Stimulated activated CD8-positive, alpha-beta memory T cell treated with anti-CD3 and anti-CD28 coated beads, Interleukin-12 subunit alpha, Interleukin-12 subunit beta, amount 100 ng/mL, for 1 hour (primary cell): Measurements from ENCODE around the gene DNAJA1.
"Not testable (repeated sequence)": the region's sequence is repeated elsewhere in the genome, so short reads cannot be mapped to it uniquely, and the experiment has no call there.

Experiments
- DNase-seq: peaks from one replicate; pipeline ENCODE4 v3.0.0-alpha.2; 2020; ENCODE audit warnings: low read depth

DNAJA1 gene

DNA sequence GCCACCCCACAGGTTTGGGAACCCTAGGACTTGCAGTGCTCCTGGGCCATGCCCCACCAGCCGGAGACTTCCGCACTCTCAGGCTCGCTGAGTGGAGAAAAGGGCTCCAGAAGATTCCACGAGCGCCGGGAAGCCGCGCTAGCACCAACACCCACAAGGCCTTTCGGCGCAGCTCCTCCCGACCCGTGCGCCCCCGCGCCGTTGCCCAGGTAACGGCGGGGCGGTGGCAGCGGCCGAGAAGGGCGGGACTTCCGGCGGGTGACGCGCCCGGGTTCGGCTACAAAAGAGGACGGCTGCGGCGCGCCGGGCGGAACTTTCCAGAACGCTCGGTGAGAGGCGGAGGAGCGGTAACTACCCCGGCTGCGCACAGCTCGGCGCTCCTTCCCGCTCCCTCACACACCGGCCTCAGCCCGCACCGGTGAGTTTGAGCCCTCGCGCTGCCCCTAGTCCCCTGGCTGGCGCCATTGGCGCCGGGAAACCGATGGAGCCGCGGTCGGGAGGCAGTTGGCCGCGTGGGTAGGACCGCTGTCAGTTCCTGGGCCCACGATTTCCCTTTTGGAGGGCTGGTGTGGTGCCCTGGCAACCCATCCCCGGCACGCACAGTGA lies at the start of gene DNAJA1:
TSS of gene DNAJA1 (plus strand) at position 308 of the 606 bp plus-strand sequence. CDS start 1,212 bp downstream, outside the sequence.
- DNase-seq = peak; percentile 92

DNA sequence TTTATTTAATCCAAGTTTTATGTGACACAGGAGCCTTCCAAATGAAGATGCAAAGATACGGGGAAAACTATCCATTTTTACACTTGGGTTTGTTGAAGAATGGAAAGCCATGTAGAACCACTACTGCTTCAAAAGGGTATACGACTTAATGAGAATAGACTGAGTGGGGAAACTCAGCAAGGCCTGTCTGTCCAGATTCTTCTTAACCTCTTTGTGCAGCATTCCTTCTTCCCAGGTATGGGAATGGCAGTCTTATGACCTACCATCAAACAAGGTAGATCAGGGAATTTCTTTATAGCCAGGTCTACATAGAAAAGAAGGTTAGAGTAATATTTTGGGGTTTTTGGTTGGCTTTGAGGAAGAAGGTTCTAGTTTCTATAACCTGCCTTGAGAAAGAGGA lies 47.0 kb upstream of the DNAJA1 start:
- no peak for DNase-seq

DNA sequence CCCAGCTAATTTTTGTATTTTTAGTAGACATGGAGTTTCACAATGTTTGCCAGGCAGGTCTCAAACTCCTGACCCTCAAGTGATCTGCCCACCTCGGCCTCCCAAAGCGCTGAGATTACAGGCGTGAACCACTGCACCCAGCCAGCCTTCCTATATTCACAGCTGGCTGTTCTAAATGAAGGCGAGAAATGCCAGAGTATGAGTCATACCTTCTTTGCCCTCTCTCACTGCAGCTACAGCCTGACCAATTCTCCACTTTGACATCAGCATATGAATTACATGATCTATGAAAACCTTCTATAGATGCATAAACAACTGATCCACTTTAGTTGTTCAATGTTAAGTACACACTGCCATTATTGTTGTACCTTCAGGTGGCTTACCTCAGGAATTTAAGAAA lies 38.1 kb upstream of the DNAJA1 start:
- no peak for DNase-seq

DNA sequence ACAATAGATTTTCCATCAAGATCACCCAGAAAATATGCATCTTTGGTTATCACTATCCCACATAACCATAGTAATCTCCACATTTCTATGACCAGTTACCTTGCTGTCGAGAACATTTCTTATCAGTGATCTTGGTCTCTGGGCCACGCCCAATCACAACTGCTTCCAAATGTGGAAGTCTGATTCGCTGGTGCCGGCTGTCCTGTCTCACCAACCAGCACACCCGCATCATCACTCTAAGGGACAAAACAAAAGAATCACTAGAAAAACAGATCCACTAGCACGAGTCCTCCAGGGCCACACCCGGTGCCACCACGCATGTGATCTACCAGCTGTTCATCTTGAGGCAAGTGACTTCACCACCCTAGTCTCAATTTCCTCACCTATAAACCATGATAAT lies 35.4 kb upstream of the DNAJA1 start:
- no peak for DNase-seq

DNA sequence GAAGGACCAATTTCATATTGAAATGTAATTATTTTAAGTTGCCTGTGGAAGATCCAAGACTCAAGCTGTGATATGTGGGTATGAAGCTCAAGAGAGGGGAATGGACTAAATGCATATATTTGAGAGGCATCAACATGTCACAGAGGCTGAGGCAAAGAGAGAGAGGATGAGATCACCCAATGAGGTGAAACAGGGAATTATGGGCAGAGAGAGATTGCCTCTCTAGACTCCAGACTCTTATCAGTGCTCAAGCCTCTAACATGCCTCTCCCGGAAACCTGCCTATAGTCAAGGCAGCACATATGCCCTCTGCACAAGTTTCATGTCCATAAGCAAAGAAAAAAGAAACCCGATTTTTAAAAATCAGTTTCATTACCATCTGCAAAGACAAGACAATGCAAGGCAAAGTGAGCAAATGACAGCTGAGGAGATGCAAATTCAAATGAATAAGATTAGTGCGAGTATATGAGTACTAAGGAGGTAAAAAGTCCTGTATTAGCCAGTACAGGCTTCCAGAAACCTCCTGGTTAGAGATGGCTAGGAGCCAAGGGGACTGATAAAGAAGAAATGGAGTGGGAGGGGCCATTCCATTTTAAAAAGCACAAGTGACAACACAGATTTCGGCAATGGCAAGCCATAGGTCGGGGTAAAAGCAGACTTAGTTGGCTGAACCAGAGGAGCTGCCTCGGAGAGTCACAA lies 33.0 kb upstream of the DNAJA1 start:
- no peak for DNase-seq

DNA sequence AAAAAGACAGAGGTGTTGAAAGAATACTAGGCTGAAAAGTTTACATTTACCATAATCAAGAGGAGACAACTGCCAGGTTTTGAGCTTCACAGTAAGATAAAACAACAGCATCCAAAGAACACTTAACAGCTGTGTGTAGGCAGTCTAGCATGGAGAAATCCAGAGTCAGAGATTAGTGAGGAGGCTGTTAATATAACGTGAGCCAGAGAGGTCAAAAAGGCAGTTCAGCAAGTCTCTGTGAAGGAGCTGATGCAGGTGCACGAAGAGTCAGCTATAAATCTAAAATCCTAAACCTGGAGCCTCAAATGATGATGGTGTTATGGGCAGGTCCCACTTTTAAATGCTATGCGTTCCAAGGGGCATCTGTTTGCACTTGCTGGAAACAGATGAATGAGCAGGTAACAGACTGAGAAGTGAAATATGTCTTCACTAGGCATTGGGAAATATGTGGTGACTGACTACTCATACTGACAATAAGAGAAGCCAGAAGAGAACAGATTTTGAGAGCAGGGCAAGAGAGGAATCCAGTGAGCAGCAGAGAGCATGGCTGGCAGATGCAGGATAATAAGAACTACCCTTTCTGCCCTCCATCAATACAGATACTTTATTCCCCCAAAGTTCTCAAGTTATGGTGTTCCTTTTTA lies 32.4 kb upstream of the DNAJA1 start:
- DNase-seq = no peak

DNA sequence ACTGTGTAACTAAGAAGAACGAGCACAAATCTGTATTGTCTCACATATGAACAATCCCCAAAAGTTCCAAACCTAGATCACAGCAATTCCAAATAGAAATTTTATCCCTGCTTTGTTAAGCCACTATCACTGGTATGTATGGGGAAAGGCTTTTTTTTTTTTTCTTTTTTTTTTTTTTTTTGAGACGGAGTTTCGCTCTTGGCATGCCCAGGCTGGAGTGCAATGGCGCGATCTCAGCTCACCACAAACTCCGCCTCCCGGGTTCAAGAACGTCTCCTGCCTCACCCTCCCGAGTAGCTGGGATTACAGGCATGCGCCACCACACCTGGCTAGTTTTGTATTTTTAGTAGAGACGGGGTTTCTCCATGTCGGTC lies 24.4 kb upstream of the DNAJA1 start:
- DNase-seq = not testable (repeated sequence)

DNA sequence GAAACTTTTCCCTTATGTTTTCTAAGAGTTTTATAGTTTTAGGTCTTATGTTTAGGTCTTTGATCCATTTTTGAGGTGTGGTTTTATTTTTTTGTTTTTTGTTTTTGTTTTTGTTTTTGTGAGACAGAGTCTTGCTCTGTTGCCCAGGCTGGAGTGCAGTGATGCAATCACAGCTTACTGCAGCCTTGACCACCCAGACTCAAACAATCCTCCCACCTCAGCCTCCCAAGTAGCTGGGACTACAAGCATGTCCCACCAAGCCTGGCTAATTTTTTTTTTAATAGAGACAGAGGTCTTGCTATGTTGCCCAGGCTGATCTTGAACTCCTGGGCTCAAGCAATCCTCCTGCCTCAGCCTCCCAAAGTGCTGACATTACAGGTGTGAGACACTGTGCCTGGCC lies 19.7 kb upstream of the DNAJA1 start:
- not testable (repeated sequence) for DNase-seq

DNA sequence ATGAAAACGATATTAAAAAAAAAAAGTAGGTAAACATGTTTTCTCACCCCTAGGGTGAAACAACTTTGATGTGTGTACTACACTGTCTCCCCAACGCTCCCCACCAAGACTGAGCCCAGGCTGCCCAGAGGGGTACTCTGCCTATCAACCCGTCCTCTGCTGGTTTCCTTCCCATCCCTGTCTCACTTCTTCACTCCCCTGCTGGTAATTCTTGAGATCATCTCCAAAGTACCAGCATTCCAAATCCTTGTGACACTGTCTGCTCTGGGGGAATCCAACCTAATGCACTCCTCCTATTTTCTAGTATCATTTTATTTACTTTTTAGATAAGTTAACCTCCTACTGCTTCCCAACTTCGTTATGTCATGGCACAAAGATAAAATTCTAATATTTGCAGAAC lies 17.3 kb upstream of the DNAJA1 start:
- DNase-seq = no peak

DNA sequence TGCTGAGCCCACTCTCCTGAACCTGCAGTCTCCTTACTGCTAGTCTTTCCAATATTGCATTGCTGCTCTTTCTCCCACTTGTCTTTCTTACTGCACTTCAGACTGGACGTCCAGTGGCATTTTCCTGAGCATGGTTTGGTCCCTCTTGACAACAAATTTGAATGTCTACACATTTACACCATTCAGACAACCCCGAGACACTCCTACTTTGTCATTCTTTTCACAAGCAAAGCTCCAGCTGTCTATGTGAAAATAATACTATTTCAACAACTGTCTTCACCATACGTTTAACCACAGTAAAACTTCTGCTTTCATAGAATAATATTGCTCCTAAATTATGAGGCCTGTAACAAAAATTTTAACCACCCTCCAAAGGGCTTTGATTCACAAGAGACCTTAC lies 13.2 kb upstream of the DNAJA1 start:
- no peak for DNase-seq

DNA sequence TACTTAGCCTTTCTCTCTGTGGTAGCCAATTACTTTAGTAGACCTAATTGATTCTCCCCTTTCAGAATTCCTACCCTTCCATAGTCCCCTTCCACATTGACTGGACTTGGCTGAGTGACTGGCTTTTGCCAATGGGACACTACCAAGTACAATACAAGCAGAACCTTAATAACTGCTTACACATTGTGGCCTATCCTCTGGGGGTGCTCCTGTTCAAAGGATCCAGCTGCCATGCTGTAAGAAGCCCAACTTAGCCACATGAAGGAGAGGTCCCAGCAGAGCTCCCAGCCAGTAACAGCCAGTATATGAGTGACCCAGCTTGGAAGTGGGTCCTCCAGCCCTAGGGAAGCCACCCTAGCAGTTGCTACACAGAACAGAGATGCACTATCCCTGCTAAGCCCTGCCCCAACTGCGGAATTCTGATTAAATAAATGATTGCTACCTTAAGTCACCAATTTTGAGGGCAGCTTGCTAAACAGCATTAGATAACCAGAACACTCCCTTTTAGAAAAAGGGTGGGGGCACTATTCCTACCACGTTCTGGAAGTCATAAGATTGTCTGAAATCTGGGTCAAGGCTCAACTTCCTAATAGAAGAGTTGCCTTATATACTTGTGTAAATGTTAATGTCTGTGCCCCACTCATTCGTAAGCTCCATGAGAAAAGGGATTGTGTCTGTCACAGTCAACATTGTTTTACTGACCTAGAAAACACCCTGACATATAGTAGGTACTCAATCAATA lies 12.6 kb upstream of the DNAJA1 start:
- no peak for DNase-seq

DNA sequence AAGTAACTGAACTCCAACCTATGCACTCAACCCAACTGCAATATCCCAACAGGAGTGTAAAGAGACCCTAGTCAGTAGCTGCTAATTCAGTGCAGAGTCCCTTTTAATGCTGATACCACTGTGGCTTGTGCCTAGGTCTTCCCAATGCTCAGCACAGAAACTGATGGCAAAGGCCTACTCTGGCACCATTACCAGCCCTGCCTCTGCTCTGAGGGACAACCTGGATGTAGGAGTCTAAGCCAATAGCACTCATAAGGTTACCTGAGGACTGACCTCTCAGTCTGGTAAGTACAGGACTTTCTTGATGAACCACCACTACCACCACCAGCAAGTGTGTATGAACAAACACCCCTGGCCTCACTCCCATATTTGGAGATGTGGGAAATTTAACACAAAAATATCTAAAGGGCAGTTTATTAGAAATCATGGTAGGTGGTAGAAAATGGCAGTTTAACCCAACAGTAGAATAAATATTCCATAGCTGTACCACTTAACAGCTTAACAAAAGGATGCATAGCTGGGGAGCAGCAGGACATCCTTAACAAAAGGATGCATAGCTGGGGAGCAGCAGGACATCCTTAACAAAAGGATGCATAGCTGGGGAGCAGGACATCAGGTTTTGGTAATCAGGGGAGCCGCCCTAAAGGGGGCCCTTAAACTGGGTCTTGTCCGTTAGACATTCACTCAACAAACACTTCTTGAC lies 11.0 kb upstream of the DNAJA1 start:
- no peak for DNase-seq

DNA sequence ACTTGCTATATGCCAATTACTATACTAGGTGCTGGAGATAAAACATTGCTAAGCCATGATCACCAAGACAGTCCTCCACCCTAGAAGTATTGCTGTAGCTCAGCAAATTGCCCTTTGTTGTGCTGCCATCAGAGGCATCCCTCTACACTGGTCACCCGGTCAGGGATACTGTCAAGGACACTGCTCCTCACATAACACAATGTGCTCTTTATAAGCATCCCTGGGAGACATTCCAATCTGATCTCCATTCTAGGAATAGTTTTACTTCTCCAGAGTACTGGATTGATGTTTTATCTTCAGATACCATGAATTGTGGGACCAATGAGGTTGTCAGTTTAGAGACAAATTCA lies 10.4 kb upstream of the DNAJA1 start:
- DNase-seq = no peak

DNA sequence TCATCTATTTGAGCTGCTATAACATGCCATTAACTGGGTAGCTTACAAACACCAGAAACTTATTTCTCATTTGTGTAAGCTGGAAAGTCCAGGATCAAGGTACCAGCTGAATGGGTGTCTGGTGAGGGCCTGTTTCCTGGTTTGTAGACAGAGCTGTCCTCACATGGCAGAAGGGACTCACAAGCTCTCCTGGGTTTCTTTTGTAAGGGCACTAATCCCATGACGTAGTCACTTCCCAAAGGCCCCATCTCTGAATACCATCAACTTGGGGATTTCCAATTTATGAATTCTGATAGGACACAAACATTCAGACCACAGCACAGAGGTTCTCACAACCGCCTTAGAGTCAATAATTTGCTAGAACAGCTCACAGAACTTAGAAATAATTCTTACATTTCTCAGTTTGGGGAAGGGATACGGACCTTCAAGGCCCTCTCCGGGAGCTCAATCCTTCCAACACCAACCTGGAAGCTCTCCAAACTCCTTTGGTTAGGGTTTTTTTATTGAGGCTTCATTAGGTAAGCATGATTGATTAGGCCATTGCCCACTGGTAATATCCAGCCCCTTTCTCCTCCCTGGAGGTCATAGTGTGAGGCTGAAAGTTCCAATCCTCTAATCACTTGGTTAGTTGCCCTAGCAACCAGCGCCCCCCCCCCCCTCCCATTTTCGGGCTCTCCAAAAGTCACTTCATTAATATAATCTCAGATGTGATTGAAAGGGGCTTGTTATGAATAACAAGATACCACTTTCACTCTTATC lies 7.6 kb upstream of the DNAJA1 start:
- DNase-seq = no peak

DNA sequence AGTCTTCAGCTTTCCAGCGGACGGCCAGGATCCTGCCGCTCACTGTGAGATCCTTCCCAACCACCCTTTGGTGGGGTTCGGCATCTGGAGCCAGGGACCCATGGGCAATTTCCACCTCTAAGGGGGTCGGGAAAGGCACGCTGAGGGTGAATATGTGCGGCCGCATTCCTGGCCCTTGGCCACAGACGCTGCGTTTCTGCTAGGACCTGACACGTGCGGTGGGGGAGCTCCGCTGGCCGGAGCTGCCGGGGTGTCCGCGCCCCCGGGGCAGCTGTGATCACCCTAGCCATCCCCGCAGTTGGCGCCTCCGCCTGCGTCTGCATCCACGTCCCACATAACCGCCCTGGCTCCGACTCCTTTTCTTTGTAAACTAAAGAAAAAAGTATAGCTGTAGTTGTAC lies 5.3 kb upstream of the DNAJA1 start:
- DNase-seq = no peak

DNA sequence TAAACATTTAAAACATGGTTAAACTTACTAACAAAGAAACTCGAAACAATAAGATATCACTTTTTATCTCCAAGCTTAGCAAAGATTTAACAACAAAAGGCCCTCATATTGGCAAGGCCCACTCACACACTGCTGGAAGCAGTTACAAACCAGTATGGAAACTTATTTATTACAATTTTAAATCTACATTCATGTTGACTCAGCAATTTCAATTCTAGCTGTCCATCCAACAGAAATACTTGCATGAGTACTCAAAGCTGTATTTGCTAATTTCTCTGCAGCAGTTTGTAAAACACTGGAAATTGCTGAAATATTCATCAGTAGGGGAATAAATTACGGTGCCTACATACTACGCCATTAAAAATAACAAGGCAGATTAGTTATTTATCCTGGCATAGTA lies 2.8 kb upstream of the DNAJA1 start:
- DNase-seq = no peak

DNA sequence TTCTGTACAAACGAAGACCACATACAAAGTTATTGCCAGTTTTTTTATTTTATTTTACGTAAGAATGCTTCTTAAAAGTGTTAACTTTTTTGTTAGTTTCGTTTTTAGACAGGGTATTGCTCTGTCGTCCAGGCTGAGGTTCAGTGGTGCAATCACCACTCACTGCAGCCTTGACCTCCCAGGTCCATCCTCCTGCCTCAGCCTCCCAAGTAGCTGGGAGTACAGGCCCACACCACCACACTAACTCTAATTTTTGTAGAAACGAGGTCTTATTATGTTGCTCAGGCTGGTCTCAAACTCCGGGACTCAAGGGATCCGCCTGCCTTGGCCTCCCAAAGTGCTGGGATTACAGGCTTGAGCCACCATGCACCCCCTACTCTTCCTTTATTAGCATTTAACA lies 2.3 kb upstream of the DNAJA1 start:
- no peak for DNase-seq

DNA sequence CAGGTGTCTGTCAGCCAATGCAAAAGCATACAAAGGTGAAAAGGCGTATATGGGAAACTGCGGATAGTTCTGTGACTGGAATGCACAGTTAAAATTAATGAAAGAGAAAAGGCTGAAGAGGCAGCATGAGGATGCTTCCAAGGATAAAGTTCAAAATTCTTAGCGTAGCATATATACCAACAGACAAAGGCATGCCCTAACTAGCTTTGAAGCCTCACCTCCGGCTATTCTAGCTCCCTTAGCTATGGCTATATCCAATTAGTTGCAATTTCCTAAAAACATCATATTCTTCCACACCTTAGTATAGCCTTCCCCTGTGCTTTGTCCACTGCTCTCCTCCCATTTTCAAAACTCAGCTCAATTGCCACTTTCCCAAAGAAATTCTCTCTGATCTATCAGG lies 1.4 kb upstream of the DNAJA1 start:
- no peak for DNase-seq

DNA sequence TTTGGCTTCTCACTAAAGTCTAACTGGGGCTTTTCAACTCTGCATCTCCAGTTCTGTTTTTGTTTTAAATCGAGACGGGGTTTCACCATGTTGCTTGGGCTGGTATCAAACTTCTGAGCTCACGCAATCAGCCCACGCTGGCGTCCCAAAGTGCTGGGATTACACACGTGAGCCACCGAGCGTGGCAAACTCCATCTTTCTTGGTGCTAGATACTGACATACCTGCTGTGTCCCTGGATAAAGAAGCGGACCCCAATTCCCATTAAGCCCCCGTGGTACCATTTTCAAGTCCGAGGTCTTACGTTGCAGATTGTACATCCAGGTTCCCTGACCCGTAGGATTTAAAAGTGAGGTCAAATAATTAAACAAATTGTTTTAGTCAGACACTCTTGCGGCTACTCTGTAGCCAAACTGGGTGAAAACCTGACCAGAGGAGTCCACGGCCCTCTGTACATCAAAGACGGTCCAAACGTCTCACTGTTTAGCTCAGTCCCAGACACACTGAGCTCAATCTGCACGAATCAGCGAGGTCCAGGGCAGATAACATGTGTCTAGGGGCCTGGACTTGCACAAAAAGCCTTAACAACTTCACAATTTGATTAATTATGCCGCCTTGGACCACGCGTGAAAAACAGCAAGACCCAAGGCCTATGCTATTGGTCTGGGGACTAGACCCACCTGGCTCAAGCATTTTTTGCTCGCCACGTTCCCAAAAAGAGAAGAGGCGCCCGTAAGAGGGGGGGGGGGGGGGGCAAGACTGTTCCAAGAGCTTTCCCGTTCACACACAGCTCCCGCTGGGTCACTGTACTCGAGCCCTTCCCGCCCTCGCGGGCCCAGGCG lies 727 bp upstream of the DNAJA1 start:
- DNase-seq = no peak

DNA sequence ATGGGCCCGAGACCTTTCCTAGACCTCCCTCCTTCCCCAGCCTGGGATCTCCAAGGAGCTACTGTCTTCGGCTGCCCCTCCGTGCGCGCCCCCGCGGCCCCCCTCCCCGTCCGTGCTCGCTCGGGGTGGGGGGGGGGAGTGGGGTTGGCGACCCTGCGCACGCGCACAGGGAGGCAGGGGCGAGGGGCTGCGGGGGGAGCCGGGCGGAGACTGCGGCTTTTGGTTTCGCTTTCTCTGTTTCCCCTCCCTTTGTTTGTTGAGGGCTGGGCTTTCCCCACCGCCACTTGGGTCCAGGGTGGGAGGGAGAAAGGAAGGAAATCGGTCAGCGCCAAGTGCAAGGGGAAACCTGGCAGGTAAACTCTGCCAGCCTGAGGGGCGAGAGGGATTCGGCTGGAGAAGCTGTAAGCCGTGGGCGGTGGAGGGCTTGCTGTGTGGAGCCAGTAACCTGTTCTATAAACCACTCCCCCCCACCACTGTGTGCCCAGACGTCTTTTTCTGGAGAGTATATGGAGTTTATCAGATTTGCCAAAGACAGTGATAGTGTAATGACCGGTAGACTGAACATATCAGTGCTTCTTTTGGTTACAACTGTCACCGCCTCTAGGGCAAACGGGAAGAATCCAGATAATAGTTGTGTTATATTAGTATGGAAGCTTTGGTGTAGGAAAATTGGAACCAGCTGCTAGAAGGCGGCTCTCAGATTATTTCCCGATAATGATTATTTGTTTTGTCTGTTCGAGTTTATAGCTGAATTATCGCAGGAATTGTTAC lies 684 bp downstream of the DNAJA1 start:
- DNase-seq = peak; percentile 56
